22Rv1 (cell line): Measurements from ENCODE around the gene GAGE13.
"Not testable (repeated sequence)": the region's sequence is repeated elsewhere in the genome, so short reads cannot be mapped to it uniquely, and the experiment has no call there.

ENCODE experiments used
- CTCF ChIP-seq: fragments of 450-650 bp; IDR thresholded peaks from 2 replicates; pipeline ENCODE4 v1.5.1; 2017; ENCODE audit warnings: mild to moderate bottlenecking
- ZFX ChIP-seq: fragments of 450-650 bp; IDR thresholded peaks from 2 replicates; pipeline ENCODE4 v1.6.1; 2017; ENCODE audit warnings: antibody characterized with exemption, borderline replicate concordance

GRCh38 chrX:49331282-49331681 is at the start of gene GAGE13:
- not testable (repeated sequence) for TF ChIP-seq CTCF, ZFX
